Measurements from ENCODE around the gene HKDC1. TPM values are rescaled to one million over a fixed set of nuclear protein-coding genes. Genes with fewer than 3 reads are reported as not detected.

HKDC1 gene
- total and polyA plus RNA-seq, 4 donors: 0.53 to 20.0 (median 5.2) TPM

GRCh38 chr10:69247313-69247710 lies 27.2 kb downstream of the HKDC1 start:
- Histone ChIP-seq H3K27ac (ENCODE audit: low read depth in 1 of 2, low read length in 2 of 2) (no peak overlapping the region), H3K4me1 (ENCODE audit: control insufficient read depth in 4 of 4, insufficient read depth in 4 of 4, low read length in 3 of 4) (no peaks in the 10 kb centered on the region), H3K27me3 (ENCODE audit: control insufficient read depth in 4 of 4, insufficient read depth in 4 of 4, low read length in 3 of 4) (no peaks in the 10 kb centered on the region), H3K4me3 (ENCODE audit: low read depth in 1 of 3, low read length in 3 of 3) (no peak overlapping the region), H3K9ac (ENCODE audit: low read depth in 1 of 2, low read length in 2 of 2) (no peak overlapping the region), H3K36me3 (ENCODE audit: control insufficient read depth in 4 of 4, insufficient read depth in 3 of 4, low read depth in 1 of 4, low read length in 3 of 4) (no peaks in the 10 kb centered on the region), H3K9me3 (ENCODE audit: control insufficient read depth in 4 of 4, low read length in 3 of 4) (no peaks in the 10 kb centered on the region)
- 96% methylated on average over 13 of the region's 13 CpGs for WGBS
- no peak for DNase-seq (ENCODE audit: low spot score)
- TF ChIP-seq RXRA (IDR thresholded peaks at IDR 0.05) (no peak), FOXA1 (IDR thresholded peaks at IDR 0.05) (no peak), YY1 (IDR thresholded peaks at IDR 0.05) (no peak), FOXA2 (IDR thresholded peaks at IDR 0.05) (no peak), HNF4G (IDR thresholded peaks at IDR 0.05) (no peak), RAD21 (IDR thresholded peaks at IDR 0.05) (no peak), CTCF (IDR thresholded peaks at IDR 0.05; ENCODE audit: low read depth, low read length, missing input control) (no peak), SP1 (IDR thresholded peaks at IDR 0.05) (no peak), JUND (IDR thresholded peaks at IDR 0.05) (no peak), TAF1 (conservative IDR thresholded peaks at IDR 0.05) (no peak), ZBTB33 (IDR thresholded peaks at IDR 0.05) (no peak), REST (IDR thresholded peaks at IDR 0.05) (no peak), EGR1 (IDR thresholded peaks at IDR 0.05; ENCODE audit: low read depth in 2 of 2) (no peak), MAX (IDR thresholded peaks at IDR 0.05) (no peak), GABPA (IDR thresholded peaks at IDR 0.05 in 1 of 2, conservative IDR thresholded peaks at IDR 0.05 in 1 of 2) (no peak), HNF4A (conservative IDR thresholded peaks at IDR 0.05) (no peak)

GRCh38 chr10:69248117-69248730 lies 28.1 kb downstream of the HKDC1 start:
- Histone ChIP-seq H3K4me1 (ENCODE audit: control insufficient read depth in 4 of 4, insufficient read depth in 4 of 4, low read length in 3 of 4) (no peaks in the 10 kb centered on the region), H3K27ac (ENCODE audit: low read depth in 1 of 2, low read length in 2 of 2) (no peak overlapping the region), H3K9me3 (ENCODE audit: control insufficient read depth in 4 of 4, low read length in 3 of 4) (no peaks in the 10 kb centered on the region), H3K36me3 (ENCODE audit: control insufficient read depth in 4 of 4, insufficient read depth in 3 of 4, low read depth in 1 of 4, low read length in 3 of 4) (no peaks in the 10 kb centered on the region), H3K4me3 (ENCODE audit: low read depth in 1 of 3, low read length in 3 of 3) (no peak overlapping the region), H3K9ac (ENCODE audit: low read depth in 1 of 2, low read length in 2 of 2) (no peak overlapping the region), H3K27me3 (ENCODE audit: control insufficient read depth in 4 of 4, insufficient read depth in 4 of 4, low read length in 3 of 4) (no peaks in the 10 kb centered on the region)
- WGBS: 87% methylated on average over 24 of the region's 24 CpGs
- no peak for DNase-seq (ENCODE audit: low spot score)
- no peak for TF ChIP-seq CTCF (IDR thresholded peaks at IDR 0.05; ENCODE audit: low read depth, low read length, missing input control)
- no peak for TF ChIP-seq RXRA (IDR thresholded peaks at IDR 0.05)
- no peak for TF ChIP-seq NR2F2 (IDR thresholded peaks at IDR 0.05)
- no peak for TF ChIP-seq FOXA1 (IDR thresholded peaks at IDR 0.05)
- no peak for TF ChIP-seq ATF3 (IDR thresholded peaks at IDR 0.05)
- no peak for TF ChIP-seq TAF1 (conservative IDR thresholded peaks at IDR 0.05)
- no peak for TF ChIP-seq FOXA2 (IDR thresholded peaks at IDR 0.05)
- TF ChIP-seq EGR1 (IDR thresholded peaks at IDR 0.05; ENCODE audit: low read depth in 2 of 2): no peak
- TF ChIP-seq MAX (IDR thresholded peaks at IDR 0.05): no peak
- TF ChIP-seq JUND (IDR thresholded peaks at IDR 0.05): no peak
- TF ChIP-seq HNF4G (IDR thresholded peaks at IDR 0.05): no peak
- no peak for TF ChIP-seq RAD21 (IDR thresholded peaks at IDR 0.05)
- no peak for TF ChIP-seq SP1 (IDR thresholded peaks at IDR 0.05)
